ENCODE results near the gene AHCYL2. TPM values are rescaled to one million over a fixed set of nuclear protein-coding genes. Genes with fewer than 3 reads are reported as not detected.

The AHCYL2 gene
- total and polyA plus RNA-seq, 9 donors: 8.7 to 25.8 (median 17.2) TPM

DNA sequence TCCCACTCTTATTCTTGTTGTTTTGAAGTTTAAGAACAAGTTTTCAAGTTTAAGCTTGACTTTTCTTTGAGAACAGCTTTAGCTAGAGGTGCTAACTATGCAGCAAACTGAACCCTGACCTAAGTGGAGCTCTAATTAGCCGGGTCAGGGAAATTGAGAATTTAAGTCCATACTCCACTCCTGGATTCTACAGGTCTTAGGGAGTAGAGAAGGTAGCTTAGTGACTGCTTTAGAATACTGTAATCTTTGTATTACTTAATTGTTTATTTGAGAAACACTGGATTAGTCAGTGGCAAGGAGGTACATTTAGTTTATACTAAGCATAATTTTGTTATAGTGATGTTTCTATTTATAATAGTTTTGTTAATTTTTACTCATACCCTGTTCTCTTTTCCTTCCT, 134.8 kb downstream of the AHCYL2 start:
- H3K4me1 ChIP-seq (ENCODE audit: insufficient read depth): no peaks in the 10 kb centered on the region
- no peak overlapping the region for H3K27ac ChIP-seq
- H3K27me3 ChIP-seq: no peaks in the 10 kb centered on the region
- 78 to 97% (median 95%) methylated on average over 1 of the region's 1 CpG for WGBS, 3 donors
- H3K4me3 ChIP-seq: no peak overlapping the region
- no peaks in the 10 kb centered on the region for H3K9me3 ChIP-seq
- intact Hi-C loops (cut with DNase I): loop anchor here in 3 of 4 donors (10.0 kb wide), 3 partner anchors 115 to 645 kb away; no protein-coding TSS in a partner anchor
- TF ChIP-seq, protein P1, sequence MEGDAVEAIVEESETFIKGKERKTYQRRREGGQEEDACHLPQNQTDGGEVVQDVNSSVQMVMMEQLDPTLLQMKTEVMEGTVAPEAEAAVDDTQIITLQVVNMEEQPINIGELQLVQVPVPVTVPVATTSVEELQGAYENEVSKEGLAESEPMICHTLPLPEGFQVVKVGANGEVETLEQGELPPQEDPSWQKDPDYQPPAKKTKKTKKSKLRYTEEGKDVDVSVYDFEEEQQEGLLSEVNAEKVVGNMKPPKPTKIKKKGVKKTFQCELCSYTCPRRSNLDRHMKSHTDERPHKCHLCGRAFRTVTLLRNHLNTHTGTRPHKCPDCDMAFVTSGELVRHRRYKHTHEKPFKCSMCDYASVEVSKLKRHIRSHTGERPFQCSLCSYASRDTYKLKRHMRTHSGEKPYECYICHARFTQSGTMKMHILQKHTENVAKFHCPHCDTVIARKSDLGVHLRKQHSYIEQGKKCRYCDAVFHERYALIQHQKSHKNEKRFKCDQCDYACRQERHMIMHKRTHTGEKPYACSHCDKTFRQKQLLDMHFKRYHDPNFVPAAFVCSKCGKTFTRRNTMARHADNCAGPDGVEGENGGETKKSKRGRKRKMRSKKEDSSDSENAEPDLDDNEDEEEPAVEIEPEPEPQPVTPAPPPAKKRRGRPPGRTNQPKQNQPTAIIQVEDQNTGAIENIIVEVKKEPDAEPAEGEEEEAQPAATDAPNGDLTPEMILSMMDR (IDR thresholded peaks at IDR 0.05): no peak
- TF ChIP-seq EP300 (IDR thresholded peaks at IDR 0.05) (no peak), POLR2A (IDR thresholded peaks at IDR 0.05) (no peak)
- H3K36me3 ChIP-seq: no peaks in the 10 kb centered on the region
- DNase-seq: no peak

DNA sequence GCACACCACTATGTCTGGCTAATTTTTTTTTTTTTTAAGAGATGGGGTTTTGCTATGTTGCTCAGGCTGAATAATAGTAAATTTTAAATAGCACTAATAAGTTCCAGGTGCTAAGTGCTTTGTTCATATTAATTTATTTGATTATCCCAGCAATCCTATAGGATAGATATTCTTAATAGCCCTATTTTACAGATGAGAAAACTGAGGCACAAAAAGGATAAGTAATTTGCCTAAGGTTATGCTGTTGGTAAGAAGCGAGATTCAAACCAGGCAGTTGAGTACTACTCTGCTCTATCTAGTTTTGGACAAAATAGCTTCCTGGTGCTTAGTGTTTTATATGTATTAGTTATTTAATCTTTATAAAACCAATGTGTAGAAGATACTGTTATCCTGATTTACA, 136.9 kb downstream of the AHCYL2 start:
- no peak overlapping the region for H3K4me3 ChIP-seq
- no peaks in the 10 kb centered on the region for H3K4me1 ChIP-seq (ENCODE audit: insufficient read depth)
- 96 to 100% (median 97%) methylated on average over 1 of the region's 1 CpG for WGBS, 3 donors
- H3K9me3 ChIP-seq: no peaks in the 10 kb centered on the region
- H3K27ac ChIP-seq: no peak overlapping the region
- H3K27me3 ChIP-seq: no peaks in the 10 kb centered on the region
- no peaks in the 10 kb centered on the region for H3K36me3 ChIP-seq
- intact Hi-C loops (cut with DNase I): loop anchor here in 3 of 4 donors (10.0 kb wide), 3 partner anchors 113 to 643 kb away; no protein-coding TSS in a partner anchor
- TF ChIP-seq EP300 (IDR thresholded peaks at IDR 0.05) (no peak), POLR2A (IDR thresholded peaks at IDR 0.05) (no peak)
- TF ChIP-seq, protein P1 (IDR thresholded peaks at IDR 0.05): no peak
- DNase-seq: no peak

DNA sequence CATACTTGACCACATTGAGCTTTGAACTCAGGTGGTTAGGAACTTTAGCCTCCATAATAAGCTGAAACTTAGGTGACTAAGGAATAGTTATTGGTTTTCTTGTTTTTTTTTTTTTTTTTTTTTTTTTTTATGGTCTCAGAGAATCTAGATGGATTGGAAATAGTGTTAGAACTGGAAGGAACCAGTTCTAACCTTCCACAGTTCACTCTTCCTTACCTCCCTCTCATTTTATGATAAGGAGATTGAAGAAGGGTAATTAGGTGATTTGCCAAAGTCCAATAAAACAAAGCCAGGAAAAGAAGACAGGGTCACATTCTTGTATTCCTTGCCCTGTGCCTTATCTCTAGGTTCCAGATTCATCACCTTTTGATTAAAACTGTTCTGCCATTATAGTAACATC, 137.7 kb downstream of the AHCYL2 start:
- no peak overlapping the region for H3K4me3 ChIP-seq
- intact Hi-C loops (cut with DNase I): loop anchor here in 3 of 4 donors (10.0 kb wide), 3 partner anchors 112 to 642 kb away; no protein-coding TSS in a partner anchor
- no peak for TF ChIP-seq EP300 (IDR thresholded peaks at IDR 0.05)
- no peak for TF ChIP-seq POLR2A (IDR thresholded peaks at IDR 0.05)
- TF ChIP-seq, protein P1 (IDR thresholded peaks at IDR 0.05): no peak
- no peaks in the 10 kb centered on the region for H3K27me3 ChIP-seq
- no peaks in the 10 kb centered on the region for H3K4me1 ChIP-seq (ENCODE audit: insufficient read depth)
- H3K9me3 ChIP-seq: no peaks in the 10 kb centered on the region
- no peaks in the 10 kb centered on the region for H3K36me3 ChIP-seq
- H3K27ac ChIP-seq: no peak overlapping the region
- DNase-seq: no peak

DNA sequence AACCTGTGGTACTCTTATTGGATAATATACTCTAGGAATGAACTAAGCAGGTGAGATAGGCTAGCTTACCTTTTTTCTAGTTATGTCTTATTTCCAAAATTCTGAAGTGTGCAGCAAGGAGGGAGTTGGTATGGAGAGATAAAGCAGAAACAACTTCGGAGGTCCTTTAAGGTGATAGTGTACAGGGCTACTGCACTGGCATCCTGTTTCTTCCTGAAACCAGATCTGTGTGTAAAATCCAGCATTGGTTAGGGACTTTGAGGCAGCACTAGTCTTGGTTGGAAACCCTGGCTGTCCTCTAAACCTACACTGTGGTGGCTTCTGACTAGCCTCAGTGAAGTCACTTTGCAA, 142.5 kb downstream of the AHCYL2 start:
- Histone ChIP-seq H3K36me3 (no peaks in the 10 kb centered on the region), H3K4me3 (no peak overlapping the region), H3K27me3 (no peaks in the 10 kb centered on the region), H3K9me3 (no peaks in the 10 kb centered on the region), H3K27ac (no peak overlapping the region), H3K4me1 (ENCODE audit: insufficient read depth) (no peaks in the 10 kb centered on the region)
- DNase-seq: no peak
- intact Hi-C loops (cut with DNase I): loop anchor here in 3 of 4 donors (5.0 to 10.0 kb wide), 4 partner anchors 105 to 637 kb away; no protein-coding TSS in a partner anchor
- TF ChIP-seq EP300 (IDR thresholded peaks at IDR 0.05) (no peak), POLR2A (IDR thresholded peaks at IDR 0.05) (no peak)
- TF ChIP-seq, protein P1 (IDR thresholded peaks at IDR 0.05): no peak
- WGBS, 3 donors: 63 to 92% (median 84%) methylated on average over 1 of the region's 1 CpG

Measured in ovary (tissue), 9 donors.